Endothelial cell of umbilical vein (primary cell): ENCODE measurements around the gene LSG1. TPM values are rescaled to one million over a fixed set of nuclear protein-coding genes. Genes with fewer than 3 reads are reported as not detected.

Source experiments
- BruUV-seq: library from RNA; stranded (reverse); fragments of 400-500 nt; replicated peaks from 2 replicates; lab custom pipeline; 2021; lab: Mats Ljungman, UMichigan
- CTCF ChIA-PET: fragments of 300-600, 350-600 bp; sonication (Branson Sonifier 250); formaldehyde crosslinking; loops from one replicate; lab custom pipeline; 2021; ENCODE audit warnings: antibody characterized with exemption, inconsistent platforms; lab: Charles Lee
- POLR2A ChIA-PET: fragments of 300-600, 350-600 bp; sonication (Branson Sonifier 250); formaldehyde crosslinking; loops from one replicate; lab custom pipeline; 2021; ENCODE audit warnings: antibody characterized with exemption, inconsistent platforms; lab: Charles Lee
- DNase-seq: peaks from one replicate; pipeline ENCODE4 v3.0.0-alpha.2; 2011; ENCODE audit warnings: low read depth, low spot score
- FAIRE-seq: peaks from 2 replicates; lab custom pipeline; 2011; peaks lifted over from hg19 to GRCh38; lab: Jason Lieb, UNC
- H2AFZ ChIP-seq: 2 replicates; pipeline ENCODE4 v1.6.0; 2012; ENCODE audit warnings: low read depth, low read length, control low read depth, inconsistent platforms
- H3K27ac ChIP-seq: 2 replicates; pipeline ENCODE4 v1.5.1; 2011; ENCODE audit warnings: low read depth, mild to moderate bottlenecking, control low read depth, low read length, moderate library complexity; ENCODE audit not compliant: insufficient read depth
- H3K27me3 ChIP-seq, 2 experiments: 2 replicates each; pipeline versions ENCODE4 v1.6.0 to v1.6.1; 2011; ENCODE audit warnings: low read length in 2 of 2, mixed read lengths in 1 of 2; ENCODE audit not compliant: control insufficient read depth in 2 of 2, insufficient read depth in 2 of 2
- H3K36me3 ChIP-seq, 2 experiments: 2 replicates in 1 of 2; 3 replicates in 1 of 2; pipeline ENCODE4 v1.5.1; 2011; ENCODE audit warnings: low read length in 2 of 2, mild to moderate bottlenecking in 1 of 2, moderate library complexity in 1 of 2; ENCODE audit not compliant: control insufficient read depth in 2 of 2, insufficient read depth in 2 of 2; ENCODE audit errors: extremely low read depth in 1 of 2
- H3K4me1 ChIP-seq: 3 replicates; pipeline ENCODE4 v1.5.1; 2011; ENCODE audit warnings: mild to moderate bottlenecking, low read length; ENCODE audit not compliant: control insufficient read depth, insufficient read depth; ENCODE audit errors: extremely low read depth
- H3K4me2 ChIP-seq: 2 replicates; pipeline ENCODE4 v1.6.1; 2011; ENCODE audit warnings: low read length, control low read depth, mixed read lengths; ENCODE audit not compliant: insufficient read depth
- H3K4me3 ChIP-seq, 3 experiments: fragments of 200-600 bp in 1 of 3; sonication (generic), shearing (Covaris generic) in 1 of 3; replicated peaks in 1 of 3; 2 replicates each; pipeline ENCODE4 v1.5.1; 2011 to 2016; ENCODE audit warnings: control low read depth in 3 of 3, low read length in 3 of 3, mild to moderate bottlenecking in 2 of 3, inconsistent platforms in 1 of 3, low read depth in 1 of 3, moderate library complexity in 1 of 3; ENCODE audit not compliant: insufficient read depth in 1 of 3
- H3K79me2 ChIP-seq: 2 replicates; pipeline ENCODE4 v1.6.0; 2012; ENCODE audit warnings: low read length, inconsistent platforms; ENCODE audit not compliant: control insufficient read depth, insufficient read depth
- H3K9ac ChIP-seq: replicated peaks from 2 replicates; pipeline ENCODE3; 2011; ENCODE audit warnings: low read length, control low read depth; ENCODE audit not compliant: insufficient read depth; ENCODE audit errors: extremely low read depth
- H3K9me1 ChIP-seq: replicated peaks from 3 replicates; pipeline ENCODE4 v1.6.0; 2011; ENCODE audit warnings: mild to moderate bottlenecking, low read length; ENCODE audit not compliant: control insufficient read depth, insufficient read depth; ENCODE audit errors: extremely low read depth
- H3K9me3 ChIP-seq: replicated peaks from 2 replicates; pipeline ENCODE4 v1.5.1; 2012; ENCODE audit warnings: low read length, inconsistent platforms; ENCODE audit not compliant: control insufficient read depth, insufficient read depth
- H4K20me1 ChIP-seq: replicated peaks from 2 replicates; pipeline ENCODE3; 2011; ENCODE audit warnings: mild to moderate bottlenecking, low read length; ENCODE audit not compliant: control insufficient read depth, insufficient read depth; ENCODE audit errors: extremely low read depth
- EZH2 ChIP-seq: IDR thresholded peaks from 2 replicates; pipeline ENCODE4 v1.6.1; 2012; ENCODE audit warnings: borderline replicate concordance, low read depth, mild to moderate bottlenecking, moderate library complexity, low read length, inconsistent platforms; ENCODE audit not compliant: severe bottlenecking
- FOS ChIP-seq: IDR thresholded peaks from 2 replicates; pipeline ENCODE4 v1.6.1; 2011; ENCODE audit warnings: mild to moderate bottlenecking, low read length, moderate library complexity, borderline replicate concordance; ENCODE audit not compliant: insufficient read depth
- GATA2 ChIP-seq: IDR thresholded peaks from 2 replicates; pipeline ENCODE4 v1.7.0; 2011; ENCODE audit warnings: low read depth, mild to moderate bottlenecking, moderate library complexity, mixed read lengths, low read length; ENCODE audit not compliant: insufficient read length, insufficient read depth
- JUN ChIP-seq: IDR thresholded peaks from 2 replicates; pipeline ENCODE4 v1.6.1; 2011; ENCODE audit warnings: borderline replicate concordance, low read depth; ENCODE audit not compliant: insufficient read length, insufficient read depth
- MYC ChIP-seq: IDR thresholded peaks from one replicate; pipeline ENCODE4 v1.6.1; 2011; ENCODE audit warnings: mild to moderate bottlenecking, low read depth, low read length
- POLR2A ChIP-seq: IDR thresholded peaks from 2 replicates; pipeline ENCODE4 v1.6.1; 2012; ENCODE audit warnings: low read depth, mild to moderate bottlenecking, control low read depth, low read length
- POLR2AphosphoS5 ChIP-seq: IDR thresholded peaks from 2 replicates; pipeline ENCODE4 v1.6.1; 2012; ENCODE audit warnings: low read depth, mild to moderate bottlenecking, control low read depth, low read length, moderate library complexity; ENCODE audit not compliant: insufficient read depth
- dilution Hi-C: fragments of 300-500 bp; cut with MboI; formaldehyde crosslinking; loops from one replicate; pipeline ENCODE4 v1.15.0; 2019; ENCODE audit warnings: low sequenced_read_pairs; ENCODE audit not compliant: extremely low pct_ligation_motif_present
- intact Hi-C: fragments of 100-400 bp; cut with micrococcal nuclease; formaldehyde crosslinking; loops from one replicate; pipeline ENCODE4 v1.10.0; 2022
- polyA plus RNA-seq, 4 experiments: library from polyadenylated mRNA; depleted of rRNA in 3 of 4; stranded (reverse) in 3 of 4; unstranded in 1 of 4; fragments of >200 nt; gene quantifications; 2 replicates each; pipeline versions ENCODE4 v1.2.1 to v1.2.3, GENCODE V29; 2011 to 2012; ENCODE audit warnings: missing spikeins in 1 of 4
- total RNA-seq: library from RNA; stranded (reverse); gene quantifications from 2 replicates; pipeline ENCODE4 v1.2.3, GENCODE V29; 2021
- TF ChIP-seq, protein P1 (sequence below): IDR thresholded peaks from 2 replicates; pipeline ENCODE4 v1.6.1; 2011; ENCODE audit not compliant: insufficient read depth, insufficient read length
- TF ChIP-seq, protein P2 (sequence below), 2 donors: IDR thresholded peaks; 1 replicate in 1 of 2; 2 replicates in 1 of 2; pipeline ENCODE4 v1.5.1; 2011; ENCODE audit warnings: low read length in 2 of 2, mild to moderate bottlenecking in 2 of 2, moderate library complexity in 2 of 2, control low read depth in 1 of 2, inconsistent platforms in 1 of 2, low read depth in 1 of 2; ENCODE audit not compliant: insufficient read depth in 1 of 2; ENCODE audit errors: extremely low read depth in 1 of 2

The LSG1 gene
- total and polyA plus RNA-seq, 2 donors (not counting 3 experiments of a cell fraction or from before 2014, with no cell fraction given) = 50.0 to 52.7 TPM

DNA sequence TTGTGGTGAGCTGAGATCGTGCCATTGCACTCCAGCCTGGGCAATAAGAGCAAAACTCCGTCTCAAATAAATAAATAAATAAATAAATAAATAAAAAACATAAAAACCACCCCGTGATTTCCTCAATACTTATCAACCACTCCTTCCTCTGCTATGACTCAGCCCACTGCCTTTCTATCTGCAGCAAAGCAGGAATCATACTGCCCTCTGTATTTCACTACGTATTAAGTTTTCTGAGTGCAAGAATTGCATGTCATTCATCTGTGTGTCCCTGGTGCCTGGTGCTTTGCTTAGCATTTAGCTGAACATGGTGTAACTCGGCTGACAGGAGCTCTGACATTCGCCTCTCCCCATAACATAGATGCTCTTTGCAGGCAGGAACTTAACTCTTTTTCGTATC, 7.1 kb downstream of the LSG1 start:
- ChIA-PET CTCF (interaction anchor here (0.7 to 4.1 kb wide), 9 partner anchors 10 to 606 kb away, joined by 3 to 36 read pairs (median 4); partner anchors contain the start of genes TMEM44 and XXYLT1), POLR2A (interaction anchor here (1.0 to 1.1 kb wide), 2 partner anchors 21 to 23 kb away, joined by 3 read pairs; partner anchors contain the start of gene FAM43A)
- FAIRE-seq = peak; percentile 95
- Histone ChIP-seq H3K27ac (peak overlapping the region; percentile 55), H3K79me2 (peaks cover 32% of the 10 kb centered on the region), H2AFZ (no peak overlapping the region), H3K9me1 (no peaks in the 10 kb centered on the region), H3K27me3 (no peaks in the 10 kb centered on the region), H4K20me1 (no peaks in the 10 kb centered on the region), H3K9me3 (no peaks in the 10 kb centered on the region), H3K4me3 (no peak overlapping the region), H3K9ac (no peak overlapping the region), H3K36me3 (peaks cover 7 to 16% of the 10 kb centered on the region in 2 experiments), H3K4me1 (peaks cover 45% of the 10 kb centered on the region), H3K4me2 (peak overlapping the region; percentile 41)
- peak; percentile 85 for DNase-seq
- dilution Hi-C loops (no loop called here), intact Hi-C loops (loop anchor here (1.0 kb wide), 2 partner anchors 25 to 332 kb away; no protein-coding TSS in a partner anchor)
- BruUV-seq = no TSS peak
- TF ChIP-seq EZH2 = no peak
- TF ChIP-seq, protein P1, sequence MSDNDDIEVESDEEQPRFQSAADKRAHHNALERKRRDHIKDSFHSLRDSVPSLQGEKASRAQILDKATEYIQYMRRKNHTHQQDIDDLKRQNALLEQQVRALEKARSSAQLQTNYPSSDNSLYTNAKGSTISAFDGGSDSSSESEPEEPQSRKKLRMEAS = no peak
- peak; percentile 30 for TF ChIP-seq GATA2
- TF ChIP-seq POLR2A = no peak
- peak; percentile 71 for TF ChIP-seq FOS
- TF ChIP-seq JUN = peak; percentile 59
- TF ChIP-seq, protein P2, sequence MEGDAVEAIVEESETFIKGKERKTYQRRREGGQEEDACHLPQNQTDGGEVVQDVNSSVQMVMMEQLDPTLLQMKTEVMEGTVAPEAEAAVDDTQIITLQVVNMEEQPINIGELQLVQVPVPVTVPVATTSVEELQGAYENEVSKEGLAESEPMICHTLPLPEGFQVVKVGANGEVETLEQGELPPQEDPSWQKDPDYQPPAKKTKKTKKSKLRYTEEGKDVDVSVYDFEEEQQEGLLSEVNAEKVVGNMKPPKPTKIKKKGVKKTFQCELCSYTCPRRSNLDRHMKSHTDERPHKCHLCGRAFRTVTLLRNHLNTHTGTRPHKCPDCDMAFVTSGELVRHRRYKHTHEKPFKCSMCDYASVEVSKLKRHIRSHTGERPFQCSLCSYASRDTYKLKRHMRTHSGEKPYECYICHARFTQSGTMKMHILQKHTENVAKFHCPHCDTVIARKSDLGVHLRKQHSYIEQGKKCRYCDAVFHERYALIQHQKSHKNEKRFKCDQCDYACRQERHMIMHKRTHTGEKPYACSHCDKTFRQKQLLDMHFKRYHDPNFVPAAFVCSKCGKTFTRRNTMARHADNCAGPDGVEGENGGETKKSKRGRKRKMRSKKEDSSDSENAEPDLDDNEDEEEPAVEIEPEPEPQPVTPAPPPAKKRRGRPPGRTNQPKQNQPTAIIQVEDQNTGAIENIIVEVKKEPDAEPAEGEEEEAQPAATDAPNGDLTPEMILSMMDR (IDR thresholded peaks at IDR 0.05; ENCODE audit: extremely low read depth in 1 of 2, insufficient read depth in 1 of 2, low read depth in 1 of 2, low read length in 2 of 2) = peak; percentile 15 to 29
- TF ChIP-seq POLR2AphosphoS5 = peak; percentile 68
- TF ChIP-seq MYC = no peak
